DOHH2 (cell line): Measurements from ENCODE around the gene MAP4K4.
A peak's percentile ranks its signal among the peaks of the same experiment; 100 is the strongest.

Experiments
- H3F3A ChIP-seq: fragments of 200-600 bp; sonication (generic), shearing (Covaris generic); 2 replicates; pipeline ENCODE4 v1.6.0; 2016; ENCODE audit warnings: antibody characterized with exemption, mild to moderate bottlenecking; ENCODE audit not compliant: control insufficient read depth, insufficient read depth
- H3K27ac ChIP-seq: fragments of 200-600 bp; sonication (generic); 2 replicates; pipeline ENCODE4 v1.5.1; 2014; ENCODE audit warnings: low read depth, mild to moderate bottlenecking, low read length, moderate library complexity
- H3K27me3 ChIP-seq: fragments of 200-600 bp; sonication (generic); 2 replicates; pipeline ENCODE4 v1.6.1; 2014; ENCODE audit warnings: mild to moderate bottlenecking, low read length, mixed read lengths; ENCODE audit not compliant: control insufficient read depth
- H3K36me3 ChIP-seq: fragments of 200-600 bp; sonication (generic); 2 replicates; pipeline ENCODE4 v1.6.1; 2014; ENCODE audit warnings: mild to moderate bottlenecking, low read length, moderate library complexity, mixed read lengths; ENCODE audit not compliant: control insufficient read depth
- H3K4me1 ChIP-seq: fragments of 200-600 bp; sonication (generic); 2 replicates; pipeline ENCODE4 v1.6.1; 2014; ENCODE audit warnings: mild to moderate bottlenecking, low read length, mixed read lengths; ENCODE audit not compliant: control insufficient read depth
- H3K4me2 ChIP-seq: fragments of 200-600 bp; sonication (generic); 2 replicates; pipeline ENCODE4 v1.6.0; 2014; ENCODE audit warnings: mild to moderate bottlenecking, low read length, moderate library complexity
- H3K4me3 ChIP-seq: fragments of 200-600 bp; sonication (generic); 2 replicates; pipeline ENCODE4 v1.5.1; 2014; ENCODE audit warnings: mild to moderate bottlenecking, low read length, mixed read lengths
- H3K79me2 ChIP-seq: fragments of 200-600 bp; sonication (generic); 2 replicates; pipeline ENCODE4 v1.6.1; 2014; ENCODE audit warnings: mild to moderate bottlenecking, low read length, mixed read lengths; ENCODE audit not compliant: control insufficient read depth
- H3K9me2 ChIP-seq: fragments of 200-600 bp; sonication (generic); replicated peaks from 2 replicates; pipeline ENCODE4 v1.6.1; 2014; ENCODE audit warnings: mild to moderate bottlenecking, low read length, mixed read lengths; ENCODE audit not compliant: control insufficient read depth
- H3K9me3 ChIP-seq: fragments of 200-600 bp; sonication (generic); 2 replicates; pipeline ENCODE4 v1.6.1; 2014; ENCODE audit warnings: antibody characterized with exemption, low read length, mixed read lengths; ENCODE audit not compliant: control insufficient read depth, insufficient read depth
- H4K20me1 ChIP-seq: fragments of 200-600 bp; sonication (generic); 2 replicates; pipeline ENCODE4 v1.6.0; 2014; ENCODE audit warnings: low read depth, mild to moderate bottlenecking, antibody characterized with exemption, low read length, moderate library complexity; ENCODE audit not compliant: control insufficient read depth, insufficient read depth
- CTCF ChIP-seq: fragments of 200-600 bp; sonication (generic); IDR thresholded peaks from one replicate; pipeline ENCODE4 v1.5.1; 2014; ENCODE audit warnings: antibody characterized with exemption, mild to moderate bottlenecking, low read depth, low read length; ENCODE audit not compliant: poor library complexity, severe bottlenecking
- EZH2phosphoT487 ChIP-seq: fragments of 200-600 bp; sonication (generic); IDR thresholded peaks from 2 replicates; pipeline ENCODE4 v1.6.1; 2017; ENCODE audit warnings: borderline replicate concordance, mild to moderate bottlenecking, antibody characterized with exemption, low read length, moderate library complexity, mixed read lengths

Gene MAP4K4

GRCh38 chr2:101722864-101723263, 25.4 kb downstream of the MAP4K4 start:
- H3K4me3 ChIP-seq = peak overlapping the region; percentile 20; the same call in 1 of the 2 replicates
- peaks cover 15% of the 10 kb centered on the region; the same call in 1 of the 2 replicates for H4K20me1 ChIP-seq
- no peak for TF ChIP-seq CTCF
- TF ChIP-seq EZH2phosphoT487 = no peak
- H3K27ac ChIP-seq = 0 out of 2 replicates have a peak overlapping the region, but pooled peaks have one; percentile 7
- peaks cover 29% of the 10 kb centered on the region for H3K36me3 ChIP-seq
- H3K79me2 ChIP-seq = peaks cover 99% of the 10 kb centered on the region
- no peaks in the 10 kb centered on the region for H3K9me2 ChIP-seq
- peak overlapping the region; percentile 39 for H3K4me2 ChIP-seq
- H3K4me1 ChIP-seq = peaks cover 100% of the 10 kb centered on the region
- H3K9me3 ChIP-seq = no peaks in the 10 kb centered on the region
- H3F3A ChIP-seq = no peaks in the 10 kb centered on the region; the same call in 1 of the 2 replicates
- H3K27me3 ChIP-seq = no peaks in the 10 kb centered on the region

- peak overlapping the region; percentile 39 for H3K4me2 ChIP-seq
- H3K4me3 ChIP-seq = peak overlapping the region; percentile 20; the same call in 1 of the 2 replicates
- no peaks in the 10 kb centered on the region for H3K9me2 ChIP-seq
- peak overlapping the region; percentile 7; the same call in 1 of the 2 replicates for H3K27ac ChIP-seq
- peaks cover 17% of the 10 kb centered on the region; the same call in 1 of the 2 replicates for H4K20me1 ChIP-seq
- H3K27me3 ChIP-seq = no peaks in the 10 kb centered on the region
- no peaks in the 10 kb centered on the region; the same call in 1 of the 2 replicates for H3F3A ChIP-seq
- H3K79me2 ChIP-seq = peaks cover 100% of the 10 kb centered on the region
- H3K9me3 ChIP-seq = no peaks in the 10 kb centered on the region
- peaks cover 100% of the 10 kb centered on the region for H3K4me1 ChIP-seq
- H3K36me3 ChIP-seq = peaks cover 29% of the 10 kb centered on the region
- TF ChIP-seq CTCF (no peak), EZH2phosphoT487 (no peak)
These were observed 26.0 kb downstream of the MAP4K4 start for GRCh38 chr2:101723371-101724124.

GRCh38 chr2:101724125-101724474, 26.6 kb downstream of the MAP4K4 start:
- H3K4me3 ChIP-seq = no peak overlapping the region
- H3F3A ChIP-seq = no peaks in the 10 kb centered on the region; the same call in 1 of the 2 replicates
- peak overlapping the region; percentile 39 for H3K4me2 ChIP-seq
- H3K9me3 ChIP-seq = no peaks in the 10 kb centered on the region
- peaks cover 98% of the 10 kb centered on the region for H3K4me1 ChIP-seq
- TF ChIP-seq EZH2phosphoT487 = no peak
- TF ChIP-seq CTCF = no peak
- H4K20me1 ChIP-seq = peaks cover 20% of the 10 kb centered on the region; the same call in 1 of the 2 replicates
- no peaks in the 10 kb centered on the region for H3K27me3 ChIP-seq
- H3K36me3 ChIP-seq = peaks cover 25% of the 10 kb centered on the region
- peaks cover 100% of the 10 kb centered on the region for H3K79me2 ChIP-seq
- H3K9me2 ChIP-seq = no peaks in the 10 kb centered on the region
- no peak overlapping the region for H3K27ac ChIP-seq
